DND-41 (cell line): ENCODE results near the gene CYP27B1.

Experiments used
- ATAC-seq: fragments of 200-7000 bp; cut with Tn5 transposase; 3 replicates; pipeline ENCODE4 v1.9.1; 2021; ENCODE audit warnings: low read depth; ENCODE audit not compliant: insufficient read depth
- DNase-seq: peaks from one replicate; pipeline ENCODE4 v3.0.0-alpha.2; 2020
- H2AFZ ChIP-seq: 2 replicates; pipeline ENCODE4 v1.6.0; 2012; ENCODE audit warnings: low read depth, low read length
- H3K27ac ChIP-seq: 2 replicates; pipeline ENCODE4 v1.5.1; 2012; ENCODE audit warnings: low read length, inconsistent platforms
- H3K27me3 ChIP-seq: fragments of 200-600 bp; sonication (generic); 2 replicates; pipeline ENCODE4 v1.6.0; 2012; ENCODE audit warnings: low read length, mild to moderate bottlenecking, inconsistent platforms; ENCODE audit not compliant: insufficient read depth, poor library complexity
- H3K36me3 ChIP-seq: 2 replicates; pipeline ENCODE4 v1.5.1; 2012; ENCODE audit warnings: low read length, inconsistent platforms; ENCODE audit not compliant: insufficient read depth
- H3K4me1 ChIP-seq: 2 replicates; pipeline ENCODE4 v1.5.1; 2012; ENCODE audit warnings: mild to moderate bottlenecking, low read length; ENCODE audit not compliant: insufficient read depth
- H3K4me2 ChIP-seq: 2 replicates; pipeline ENCODE4 v1.6.0; 2012; ENCODE audit warnings: mild to moderate bottlenecking, moderate library complexity, low read length, inconsistent platforms; ENCODE audit not compliant: insufficient read depth
- H3K4me3 ChIP-seq, 2 experiments: fragments of 200-600 bp in 1 of 2; shearing (Covaris generic) in 1 of 2; 2 replicates each; pipeline ENCODE4 v1.5.1; 2012 to 2016; ENCODE audit warnings: inconsistent platforms in 2 of 2, low read length in 2 of 2, mild to moderate bottlenecking in 2 of 2, low read depth in 1 of 2, moderate library complexity in 1 of 2
- H3K79me2 ChIP-seq: 2 replicates; pipeline ENCODE4 v1.6.0; 2012; ENCODE audit warnings: low read length, inconsistent platforms; ENCODE audit not compliant: insufficient read depth
- H3K9ac ChIP-seq: 2 replicates; pipeline ENCODE4 v1.6.0; 2012; ENCODE audit warnings: low read depth, mild to moderate bottlenecking, inconsistent platforms, low read length, moderate library complexity
- H3K9me3 ChIP-seq: 2 replicates; pipeline ENCODE4 v1.5.1; 2012; ENCODE audit warnings: low read length, moderate library complexity, mild to moderate bottlenecking, inconsistent platforms; ENCODE audit not compliant: insufficient read depth, severe bottlenecking
- H4K20me1 ChIP-seq: 2 replicates; pipeline ENCODE4 v1.6.0; 2012; ENCODE audit warnings: low read length; ENCODE audit not compliant: insufficient read depth
- EZH2 ChIP-seq: IDR thresholded peaks from 3 replicates; pipeline ENCODE4 v1.6.1; 2012; ENCODE audit warnings: borderline replicate concordance, low read depth, mild to moderate bottlenecking, moderate library complexity, low read length, inconsistent platforms; ENCODE audit not compliant: severe bottlenecking
- TF ChIP-seq, protein P1 (sequence below): IDR thresholded peaks from 2 replicates; pipeline ENCODE4 v1.5.1; 2012; ENCODE audit warnings: borderline replicate concordance, low read length, moderate library complexity, mild to moderate bottlenecking; ENCODE audit not compliant: poor library complexity, severe bottlenecking; ENCODE audit errors: extremely low read depth

CYP27B1 gene

DNA sequence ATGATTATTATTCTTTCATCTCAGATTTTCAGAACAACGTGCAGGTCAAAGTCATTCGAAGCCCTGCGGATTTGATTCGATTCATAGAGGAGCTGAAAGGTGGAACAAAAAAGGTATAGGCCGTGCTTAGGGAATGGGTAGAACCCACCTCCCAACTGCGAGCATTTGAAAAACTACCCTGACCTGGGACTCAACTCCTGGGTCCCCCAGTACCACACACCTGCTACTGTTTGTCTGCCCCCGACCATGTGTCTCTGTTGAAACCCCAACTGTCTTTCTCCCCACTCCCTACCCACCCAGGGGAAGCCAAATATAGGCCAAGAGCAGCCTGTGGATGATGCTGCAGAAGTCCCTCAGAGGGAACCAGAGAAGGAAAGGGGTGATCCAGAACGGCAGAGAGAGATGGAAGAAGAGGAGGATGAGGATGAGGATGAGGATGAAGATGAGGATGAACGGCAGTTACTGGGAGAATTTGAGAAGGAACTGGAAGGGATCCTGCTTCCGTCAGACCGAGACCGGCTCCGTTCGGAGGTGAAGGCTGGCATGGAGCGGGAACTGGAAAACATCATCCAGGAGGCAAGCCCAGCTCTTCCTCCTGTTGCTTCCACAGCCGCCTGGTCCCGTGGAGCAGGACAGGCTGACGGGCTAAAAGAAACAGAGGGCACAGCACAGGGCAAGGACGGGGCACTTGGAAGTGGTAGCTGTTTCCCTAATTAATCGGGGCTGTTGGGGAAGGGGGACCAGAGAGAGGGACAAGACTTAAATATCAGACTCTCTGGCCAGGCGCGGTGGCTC lies 48.8 kb downstream of the CYP27B1 start:
- Histone ChIP-seq H3K79me2 (no peaks in the 10 kb centered on the region), H3K27me3 (no peaks in the 10 kb centered on the region), H3K4me1 (no peaks in the 10 kb centered on the region), H3K9me3 (no peaks in the 10 kb centered on the region), H2AFZ (no peak overlapping the region), H4K20me1 (no peaks in the 10 kb centered on the region), H3K9ac (no peak overlapping the region), H3K4me2 (no peak overlapping the region), H3K36me3 (peaks cover 66% of the 10 kb centered on the region), H3K27ac (no peak overlapping the region), H3K4me3 (no peak overlapping the region)
- DNase-seq: no peak
- TF ChIP-seq, protein P1, sequence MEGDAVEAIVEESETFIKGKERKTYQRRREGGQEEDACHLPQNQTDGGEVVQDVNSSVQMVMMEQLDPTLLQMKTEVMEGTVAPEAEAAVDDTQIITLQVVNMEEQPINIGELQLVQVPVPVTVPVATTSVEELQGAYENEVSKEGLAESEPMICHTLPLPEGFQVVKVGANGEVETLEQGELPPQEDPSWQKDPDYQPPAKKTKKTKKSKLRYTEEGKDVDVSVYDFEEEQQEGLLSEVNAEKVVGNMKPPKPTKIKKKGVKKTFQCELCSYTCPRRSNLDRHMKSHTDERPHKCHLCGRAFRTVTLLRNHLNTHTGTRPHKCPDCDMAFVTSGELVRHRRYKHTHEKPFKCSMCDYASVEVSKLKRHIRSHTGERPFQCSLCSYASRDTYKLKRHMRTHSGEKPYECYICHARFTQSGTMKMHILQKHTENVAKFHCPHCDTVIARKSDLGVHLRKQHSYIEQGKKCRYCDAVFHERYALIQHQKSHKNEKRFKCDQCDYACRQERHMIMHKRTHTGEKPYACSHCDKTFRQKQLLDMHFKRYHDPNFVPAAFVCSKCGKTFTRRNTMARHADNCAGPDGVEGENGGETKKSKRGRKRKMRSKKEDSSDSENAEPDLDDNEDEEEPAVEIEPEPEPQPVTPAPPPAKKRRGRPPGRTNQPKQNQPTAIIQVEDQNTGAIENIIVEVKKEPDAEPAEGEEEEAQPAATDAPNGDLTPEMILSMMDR: no peak
- TF ChIP-seq EZH2: no peak
- ATAC-seq: no peak

DNA sequence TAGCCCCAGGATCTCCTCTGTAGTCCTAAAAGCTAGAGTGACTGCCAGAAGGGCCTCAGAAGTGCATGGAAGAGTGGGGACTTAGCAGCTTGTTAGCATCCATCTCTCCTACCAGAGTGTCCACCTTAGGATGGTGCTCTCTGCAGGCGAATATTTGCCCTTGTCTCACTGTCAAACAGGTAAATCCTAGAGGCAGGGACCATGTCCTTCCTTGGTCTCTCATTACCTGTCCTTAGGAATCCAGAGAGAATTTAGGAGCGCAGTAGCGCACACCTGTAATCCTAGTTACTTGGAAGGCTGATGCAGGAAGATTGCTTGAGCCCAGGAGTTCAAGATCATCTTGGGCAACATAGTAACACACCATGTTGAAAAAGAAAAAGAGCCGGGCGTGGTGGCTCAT lies 49.7 kb downstream of the CYP27B1 start:
- TF ChIP-seq, protein P1: no peak
- no peak for TF ChIP-seq EZH2
- H3K4me2 ChIP-seq: no peak overlapping the region
- no peaks in the 10 kb centered on the region for H4K20me1 ChIP-seq

DNA sequence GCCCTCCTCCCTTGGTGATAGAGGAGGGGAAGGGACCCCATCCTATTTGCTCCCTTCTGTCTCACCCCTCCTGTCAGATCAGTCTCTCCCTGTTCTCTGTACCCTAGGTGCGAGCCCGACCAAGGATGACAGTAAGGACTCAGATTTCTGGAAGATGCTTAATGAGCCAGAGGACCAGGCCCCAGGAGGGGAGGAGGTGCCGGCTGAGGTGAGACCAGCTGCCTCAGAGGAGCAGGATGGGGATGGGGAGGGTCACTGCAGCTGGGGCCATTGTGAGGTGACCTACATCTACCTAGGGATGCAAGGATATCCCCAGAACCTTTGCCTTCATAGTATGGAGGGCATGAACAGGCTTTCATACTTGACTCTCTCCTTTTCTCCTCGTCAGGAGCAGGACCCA lies 50.6 kb downstream of the CYP27B1 start:
- Histone ChIP-seq H3K9me3 (no peaks in the 10 kb centered on the region), H4K20me1 (no peaks in the 10 kb centered on the region), H3K9ac (no peak overlapping the region), H3K27me3 (no peaks in the 10 kb centered on the region), H3K27ac (no peak overlapping the region), H3K36me3 (peaks cover 61% of the 10 kb centered on the region), H3K4me3 (no peak overlapping the region), H3K4me1 (no peaks in the 10 kb centered on the region), H2AFZ (no peak overlapping the region), H3K4me2 (no peak overlapping the region), H3K79me2 (no peaks in the 10 kb centered on the region)
- ATAC-seq (no peak), DNase-seq (no peak)
- TF ChIP-seq, protein P1: no peak
- no peak for TF ChIP-seq EZH2

More for the DNA sequence above, 49.7 kb downstream of the CYP27B1 start:
- Histone ChIP-seq H3K4me3 (no peak overlapping the region), H3K36me3 (peaks cover 66% of the 10 kb centered on the region), H3K79me2 (no peaks in the 10 kb centered on the region), H3K4me1 (no peaks in the 10 kb centered on the region), H3K9me3 (no peaks in the 10 kb centered on the region), H3K9ac (no peak overlapping the region), H2AFZ (no peak overlapping the region), H3K27me3 (no peaks in the 10 kb centered on the region), H3K27ac (no peak overlapping the region)
- DNase-seq: no peak
- no peak for ATAC-seq
